GM12801 (cell line): ENCODE data around the gene CDR2.

ENCODE experiments used
- CTCF ChIP-seq: IDR thresholded peaks from one replicate; pipeline ENCODE4 v1.5.1; 2011; ENCODE audit warnings: control low read depth; ENCODE audit not compliant: insufficient read length; ENCODE audit errors: extremely low read depth

The CDR2 gene

DNA sequence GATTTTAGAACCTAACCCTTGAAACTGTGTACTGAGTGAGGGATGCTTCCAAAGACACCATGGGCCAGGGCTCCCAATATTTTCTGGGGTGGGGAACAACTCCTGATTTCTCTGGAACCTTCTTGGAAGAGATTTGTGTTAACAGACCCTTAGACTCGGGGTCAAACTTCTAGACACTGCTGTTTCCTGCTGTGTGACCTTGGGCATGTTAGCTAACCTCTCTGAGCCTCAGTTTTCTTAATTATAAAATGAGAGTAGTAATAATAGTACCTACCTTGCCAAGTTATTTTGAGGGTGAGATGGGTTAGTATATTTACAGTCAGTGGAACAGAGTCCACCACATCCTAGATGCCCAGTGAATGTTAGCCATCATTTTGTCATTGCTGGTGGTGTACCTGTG is 58.4 kb downstream of the CDR2 start:
- TF ChIP-seq CTCF: no peak

GRCh38 chr16:22314661-22315626 is 59.5 kb downstream of the CDR2 start:
- TF ChIP-seq CTCF: no peak

GRCh38 chr16:22313876-22314470 is 60.4 kb downstream of the CDR2 start:
- no peak for TF ChIP-seq CTCF

- no peak for TF ChIP-seq CTCF
Observed at GRCh38 chr16:22312897-22313781, 61.3 kb downstream of the CDR2 start.

- no peak for TF ChIP-seq CTCF
Observed at GRCh38 chr16:22311520-22311919, 62.9 kb downstream of the CDR2 start.

- no peak for TF ChIP-seq CTCF
Observed at GRCh38 chr16:22308824-22309520, 65.4 kb downstream of the CDR2 start.
